Prostate gland (tissue), 2 donors: Measurements from ENCODE around the gene LAD1.

Experiments
- CTCF ChIP-seq, 4 experiments: fragments of 200-600 bp in 2 of 4; fragments of 450-650 bp in 2 of 4; sonication (generic) in 2 of 4; IDR thresholded peaks; 1 replicate in 3 of 4; 2 replicates in 1 of 4; pipeline ENCODE4 v1.5.1; 2016 to 2019; ENCODE audit warnings: antibody characterized with exemption in 4 of 4, mild to moderate bottlenecking in 2 of 4, moderate library complexity in 2 of 4
- POLR2AphosphoS5 ChIP-seq: sonication (generic); formaldehyde crosslinking; IDR thresholded peaks from one replicate; pipeline ENCODE4 v1.6.1; 2017; ENCODE audit warnings: antibody characterized with exemption

GRCh38 chr1:201331166-201331565 lies 68.0 kb downstream of the LAD1 start:
- TF ChIP-seq CTCF (IDR thresholded peaks at IDR 0.05) (no peak), POLR2AphosphoS5 (no peak)
